ENCODE results near the gene ZNF219. TPM values are rescaled to one million over a fixed set of nuclear protein-coding genes. Genes with fewer than 3 reads are reported as not detected.

Gene ZNF219
- total and polyA plus RNA-seq, 2 of the 13 experiments (the other 11 are each of a cell fraction or from before 2014, with no cell fraction given), result 34.5 to 36.6 TPM

DNA sequence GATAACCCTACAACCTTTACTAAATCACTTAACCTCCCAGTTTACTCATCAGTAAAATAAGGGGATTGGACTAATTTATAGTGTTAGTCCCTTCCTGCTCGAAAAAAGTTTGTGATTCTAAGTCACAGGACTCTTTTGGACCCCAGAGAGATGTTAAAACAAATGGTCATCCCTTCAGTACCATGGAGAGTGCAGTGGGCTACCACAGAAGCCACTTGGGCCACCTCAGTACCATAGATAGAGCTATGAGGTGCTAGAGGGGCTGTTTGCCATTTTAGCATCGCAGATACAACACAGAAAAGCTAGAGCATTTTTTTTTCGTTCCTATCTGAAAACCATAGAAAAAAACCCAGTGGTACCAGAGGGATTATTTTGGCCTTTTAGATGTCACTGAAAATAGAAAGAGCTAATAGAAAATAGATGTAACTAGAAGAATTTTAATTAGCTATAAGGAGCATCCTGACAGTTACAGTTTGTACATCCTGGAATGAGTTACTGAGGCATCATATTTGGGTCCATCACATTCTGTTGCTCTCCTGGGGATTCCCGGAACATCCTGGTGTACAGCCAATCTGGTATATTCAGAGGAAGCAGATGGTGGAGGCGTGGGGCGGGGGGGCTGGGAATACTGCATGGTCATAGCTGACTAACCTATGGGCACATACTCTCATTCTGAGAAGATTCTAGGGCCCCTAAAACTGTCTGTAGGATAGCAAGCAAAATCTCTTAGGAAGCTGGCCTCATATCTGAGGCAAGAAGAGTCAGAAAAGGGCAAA is 2.8 kb downstream of the ZNF219 start (continued):
- TF ChIP-seq ZBTB20 (CRISPR knock-in tag; IDR thresholded peaks at IDR 0.05; ENCODE audit: borderline replicate concordance, low read depth), result no peak
- TF ChIP-seq MAFG (CRISPR knock-in tag; IDR thresholded peaks at IDR 0.05), result no peak
- TF ChIP-seq HCFC1 (IDR thresholded peaks at IDR 0.05; ENCODE audit: low read depth, low read length), result no peak
- TF ChIP-seq ZNF790 (CRISPR knock-in tag; IDR thresholded peaks at IDR 0.05; ENCODE audit: borderline replicate concordance), result no peak
- no peak for TF ChIP-seq ARNT (IDR thresholded peaks at IDR 0.05)
- no peak for TF ChIP-seq HNRNPLL (IDR thresholded peaks at IDR 0.05; ENCODE audit: low read depth, low read length, poor library complexity, severe bottlenecking)
- TF ChIP-seq NAIF1 (CRISPR knock-in tag; IDR thresholded peaks at IDR 0.05; ENCODE audit: borderline replicate concordance), result no peak
- 0 out of 2 replicates have a peak, but pooled peaks have one; percentile 21 for TF ChIP-seq POLR2AphosphoS5 (IDR thresholded peaks at IDR 0.05; ENCODE audit: low read depth, low read length)
- TF ChIP-seq, protein P1, sequence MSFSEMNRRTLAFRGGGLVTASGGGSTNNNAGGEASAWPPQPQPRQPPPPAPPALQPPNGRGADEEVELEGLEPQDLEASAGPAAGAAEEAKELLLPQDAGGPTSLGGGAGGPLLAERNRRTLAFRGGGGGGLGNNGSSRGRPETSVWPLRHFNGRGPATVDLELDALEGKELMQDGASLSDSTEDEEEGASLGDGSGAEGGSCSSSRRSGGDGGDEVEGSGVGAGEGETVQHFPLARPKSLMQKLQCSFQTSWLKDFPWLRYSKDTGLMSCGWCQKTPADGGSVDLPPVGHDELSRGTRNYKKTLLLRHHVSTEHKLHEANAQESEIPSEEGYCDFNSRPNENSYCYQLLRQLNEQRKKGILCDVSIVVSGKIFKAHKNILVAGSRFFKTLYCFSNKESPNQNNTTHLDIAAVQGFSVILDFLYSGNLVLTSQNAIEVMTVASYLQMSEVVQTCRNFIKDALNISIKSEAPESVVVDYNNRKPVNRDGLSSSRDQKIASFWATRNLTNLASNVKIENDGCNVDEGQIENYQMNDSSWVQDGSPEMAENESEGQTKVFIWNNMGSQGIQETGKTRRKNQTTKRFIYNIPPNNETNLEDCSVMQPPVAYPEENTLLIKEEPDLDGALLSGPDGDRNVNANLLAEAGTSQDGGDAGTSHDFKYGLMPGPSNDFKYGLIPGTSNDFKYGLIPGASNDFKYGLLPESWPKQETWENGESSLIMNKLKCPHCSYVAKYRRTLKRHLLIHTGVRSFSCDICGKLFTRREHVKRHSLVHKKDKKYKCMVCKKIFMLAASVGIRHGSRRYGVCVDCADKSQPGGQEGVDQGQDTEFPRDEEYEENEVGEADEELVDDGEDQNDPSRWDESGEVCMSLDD (CRISPR knock-in tag; IDR thresholded peaks at IDR 0.05; ENCODE audit: borderline replicate concordance), result no peak
- TF ChIP-seq BRD4 (CRISPR knock-in tag; IDR thresholded peaks at IDR 0.05), result no peak
- no peak; the same call in 1 of the 2 replicates for TF ChIP-seq WIZ (CRISPR knock-in tag; IDR thresholded peaks at IDR 0.05)
- no peak for TF ChIP-seq SIX4 (CRISPR knock-in tag; IDR thresholded peaks at IDR 0.05)
- no peak for TF ChIP-seq RFX5 (IDR thresholded peaks at IDR 0.05; ENCODE audit: low read depth, low read length)
- no peak for TF ChIP-seq ZNF562 (CRISPR knock-in tag; IDR thresholded peaks at IDR 0.05; ENCODE audit: borderline replicate concordance)
- TF ChIP-seq ZNF629 (CRISPR knock-in tag; conservative IDR thresholded peaks at IDR 0.05), result no peak
- TF ChIP-seq, protein P2, sequence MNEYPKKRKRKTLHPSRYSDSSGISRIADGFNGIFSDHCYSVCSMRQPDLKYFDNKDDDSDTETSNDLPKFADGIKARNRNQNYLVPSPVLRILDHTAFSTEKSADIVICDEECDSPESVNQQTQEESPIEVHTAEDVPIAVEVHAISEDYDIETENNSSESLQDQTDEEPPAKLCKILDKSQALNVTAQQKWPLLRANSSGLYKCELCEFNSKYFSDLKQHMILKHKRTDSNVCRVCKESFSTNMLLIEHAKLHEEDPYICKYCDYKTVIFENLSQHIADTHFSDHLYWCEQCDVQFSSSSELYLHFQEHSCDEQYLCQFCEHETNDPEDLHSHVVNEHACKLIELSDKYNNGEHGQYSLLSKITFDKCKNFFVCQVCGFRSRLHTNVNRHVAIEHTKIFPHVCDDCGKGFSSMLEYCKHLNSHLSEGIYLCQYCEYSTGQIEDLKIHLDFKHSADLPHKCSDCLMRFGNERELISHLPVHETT (CRISPR knock-in tag; conservative IDR thresholded peaks at IDR 0.05), result no peak
- TF ChIP-seq ZNF441 (CRISPR knock-in tag; IDR thresholded peaks at IDR 0.05; ENCODE audit: borderline replicate concordance), result no peak
- TF ChIP-seq, protein P3, sequence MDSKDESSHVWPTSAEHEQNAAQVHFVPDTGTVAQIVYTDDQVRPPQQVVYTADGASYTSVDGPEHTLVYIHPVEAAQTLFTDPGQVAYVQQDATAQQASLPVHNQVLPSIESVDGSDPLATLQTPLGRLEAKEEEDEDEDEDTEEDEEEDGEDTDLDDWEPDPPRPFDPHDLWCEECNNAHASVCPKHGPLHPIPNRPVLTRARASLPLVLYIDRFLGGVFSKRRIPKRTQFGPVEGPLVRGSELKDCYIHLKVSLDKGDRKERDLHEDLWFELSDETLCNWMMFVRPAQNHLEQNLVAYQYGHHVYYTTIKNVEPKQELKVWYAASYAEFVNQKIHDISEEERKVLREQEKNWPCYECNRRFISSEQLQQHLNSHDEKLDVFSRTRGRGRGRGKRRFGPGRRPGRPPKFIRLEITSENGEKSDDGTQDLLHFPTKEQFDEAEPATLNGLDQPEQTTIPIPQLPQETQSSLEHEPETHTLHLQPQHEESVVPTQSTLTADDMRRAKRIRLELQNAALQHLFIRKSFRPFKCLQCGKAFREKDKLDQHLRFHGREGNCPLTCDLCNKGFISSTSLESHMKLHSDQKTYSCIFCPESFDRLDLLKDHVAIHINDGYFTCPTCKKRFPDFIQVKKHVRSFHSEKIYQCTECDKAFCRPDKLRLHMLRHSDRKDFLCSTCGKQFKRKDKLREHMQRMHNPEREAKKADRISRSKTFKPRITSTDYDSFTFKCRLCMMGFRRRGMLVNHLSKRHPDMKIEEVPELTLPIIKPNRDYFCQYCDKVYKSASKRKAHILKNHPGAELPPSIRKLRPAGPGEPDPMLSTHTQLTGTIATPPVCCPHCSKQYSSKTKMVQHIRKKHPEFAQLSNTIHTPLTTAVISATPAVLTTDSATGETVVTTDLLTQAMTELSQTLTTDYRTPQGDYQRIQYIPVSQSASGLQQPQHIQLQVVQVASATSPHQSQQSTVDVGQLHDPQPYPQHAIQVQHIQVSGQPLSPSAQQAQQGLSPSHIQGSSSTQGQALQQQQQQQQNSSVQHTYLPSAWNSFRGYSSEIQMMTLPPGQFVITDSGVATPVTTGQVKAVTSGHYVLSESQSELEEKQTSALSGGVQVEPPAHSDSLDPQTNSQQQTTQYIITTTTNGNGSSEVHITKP (CRISPR knock-in tag; IDR thresholded peaks at IDR 0.05; ENCODE audit: low read depth), result 0 out of 2 replicates have a peak, but pooled peaks have one; percentile 41
- no peak for TF ChIP-seq ZNF354B (CRISPR knock-in tag; IDR thresholded peaks at IDR 0.05)
- TF ChIP-seq HDAC1 (CRISPR knock-in tag; IDR thresholded peaks at IDR 0.05), result no peak
- TF ChIP-seq, protein P4, sequence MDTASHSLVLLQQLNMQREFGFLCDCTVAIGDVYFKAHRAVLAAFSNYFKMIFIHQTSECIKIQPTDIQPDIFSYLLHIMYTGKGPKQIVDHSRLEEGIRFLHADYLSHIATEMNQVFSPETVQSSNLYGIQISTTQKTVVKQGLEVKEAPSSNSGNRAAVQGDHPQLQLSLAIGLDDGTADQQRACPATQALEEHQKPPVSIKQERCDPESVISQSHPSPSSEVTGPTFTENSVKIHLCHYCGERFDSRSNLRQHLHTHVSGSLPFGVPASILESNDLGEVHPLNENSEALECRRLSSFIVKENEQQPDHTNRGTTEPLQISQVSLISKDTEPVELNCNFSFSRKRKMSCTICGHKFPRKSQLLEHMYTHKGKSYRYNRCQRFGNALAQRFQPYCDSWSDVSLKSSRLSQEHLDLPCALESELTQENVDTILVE (CRISPR knock-in tag; IDR thresholded peaks at IDR 0.05), result 0 out of 2 replicates have a peak, but pooled peaks have one; percentile 65

Data from HepG2 (cell line).